HCT116 (cell line): ENCODE measurements around the gene FAH. TPM values are rescaled to one million over a fixed set of nuclear protein-coding genes. Genes with fewer than 3 reads are reported as not detected.

ENCODE experiments used
- ATAC-seq: fragments of 200-7000 bp; cut with Tn5 transposase; 2 replicates; pipeline ENCODE4 v1.9.1; 2020; ENCODE audit warnings: mild to moderate bottlenecking, moderate library complexity
- BruUV-seq: library from RNA; stranded (reverse); fragments of 400-500 nt; replicated peaks from 2 replicates; lab custom pipeline; 2021; lab: Mats Ljungman, UMichigan
- CTCF ChIA-PET: fragments of 300-600 bp; sonication (Branson Sonifier 250); formaldehyde crosslinking; loops from one replicate; lab custom pipeline; 2021; ENCODE audit warnings: antibody characterized with exemption; lab: Charles Lee
- POLR2A ChIA-PET: fragments of 300-600, 350-600 bp; sonication (Branson Sonifier 250); formaldehyde crosslinking; loops from one replicate; lab custom pipeline; 2021; ENCODE audit warnings: antibody characterized with exemption; lab: Charles Lee
- RAD21 ChIA-PET, 2 experiments: fragments of 300-600 bp; sonication (Branson Sonifier 250); formaldehyde crosslinking; loops; one replicate each; lab custom pipeline; 2023; ENCODE audit warnings: low total read pairs in 2 of 2; ENCODE audit not compliant: uncharacterized antibody in 2 of 2, unreplicated experiment in 2 of 2, low non-redundant PET in 1 of 2; lab: Charles Lee
- DNase-seq: peaks from one replicate; pipeline ENCODE4 v3.0.0-alpha.2; 2010; ENCODE audit warnings: low read depth, low spot score
- H2AFZ ChIP-seq: fragments of 200-600 bp; shearing (Covaris generic), sonication (generic); 2 replicates; pipeline ENCODE4 v1.6.1; 2017; ENCODE audit warnings: low read depth, mixed run types, mixed read lengths, antibody characterized with exemption, low read length; ENCODE audit not compliant: poor library complexity, severe bottlenecking
- H3K27ac ChIP-seq: 2 replicates; pipeline ENCODE4 v1.5.1; 2012; ENCODE audit warnings: low read depth, low read length
- H3K27me3 ChIP-seq: fragments of 200-600 bp; sonication (generic); 2 replicates; pipeline ENCODE4 v1.6.1; 2016; ENCODE audit warnings: mixed run types, low read length, mixed read lengths; ENCODE audit not compliant: insufficient read depth
- H3K36me3 ChIP-seq, 2 experiments: fragments of 200-500 bp in 1 of 2; fragments of 200-600 bp in 1 of 2; sonication (Bioruptor generic) in 1 of 2; sonication (generic) in 1 of 2; 2 replicates each; pipeline versions ENCODE4 v1.5.1 to v1.6.1; 2014 to 2016; ENCODE audit warnings: low read length in 2 of 2, inconsistent platforms in 1 of 2, mixed read lengths in 1 of 2, mixed run types in 1 of 2; ENCODE audit not compliant: insufficient read depth in 2 of 2, control insufficient read depth in 1 of 2
- H3K4me1 ChIP-seq, 2 experiments: fragments of 200-600 bp in 1 of 2; sonication (generic) in 1 of 2; 2 replicates each; pipeline versions ENCODE4 v1.5.1 to v1.6.1; 2012 to 2017; ENCODE audit warnings: low read length in 2 of 2, inconsistent platforms in 1 of 2, mild to moderate bottlenecking in 1 of 2, mixed read lengths in 1 of 2, mixed run types in 1 of 2, moderate library complexity in 1 of 2; ENCODE audit not compliant: insufficient read depth in 2 of 2, control insufficient read depth in 1 of 2
- H3K4me2 ChIP-seq: fragments of 200-600 bp; sonication (generic); 2 replicates; pipeline ENCODE4 v1.6.1; 2017; ENCODE audit warnings: mixed run types, low read length, mixed read lengths
- H3K4me3 ChIP-seq, 2 experiments: fragments of 200-600 bp in 1 of 2; sonication (generic) in 1 of 2; replicated peaks in 1 of 2; 2 replicates each; pipeline ENCODE4 v1.5.1; 2011 to 2016; ENCODE audit warnings: low read length in 2 of 2, control low read depth in 1 of 2, low read depth in 1 of 2, mild to moderate bottlenecking in 1 of 2, mixed read lengths in 1 of 2, mixed run types in 1 of 2
- H3K79me2 ChIP-seq: fragments of 200-600 bp; sonication (generic); 2 replicates; pipeline ENCODE4 v1.6.1; 2017; ENCODE audit warnings: mild to moderate bottlenecking, mixed run types, low read length, moderate library complexity, mixed read lengths; ENCODE audit not compliant: insufficient read depth
- H3K9ac ChIP-seq: fragments of 200-600 bp; sonication (generic); 2 replicates; pipeline ENCODE4 v1.6.1; 2016; ENCODE audit warnings: low read length, mixed read lengths
- H3K9me2 ChIP-seq: fragments of 200-600 bp; sonication (generic), shearing (Covaris generic); 2 replicates; pipeline ENCODE4 v1.6.1; 2017; ENCODE audit warnings: mixed run types, mild to moderate bottlenecking, moderate library complexity; ENCODE audit not compliant: insufficient read depth
- H3K9me3 ChIP-seq, 2 experiments: fragments of 200-500 bp in 1 of 2; fragments of 200-600 bp in 1 of 2; sonication (Bioruptor generic) in 1 of 2; sonication (generic) in 1 of 2; 2 replicates each; pipeline ENCODE4 v1.6.1; 2014 to 2017; ENCODE audit warnings: low read length in 2 of 2, mixed read lengths in 2 of 2, inconsistent platforms in 1 of 2, low read depth in 1 of 2, mild to moderate bottlenecking in 1 of 2, mixed run types in 1 of 2, moderate library complexity in 1 of 2; ENCODE audit not compliant: control insufficient read depth in 1 of 2, insufficient read depth in 1 of 2
- H4K20me1 ChIP-seq: fragments of 200-600 bp; sonication (generic), shearing (Covaris generic); 2 replicates; pipeline ENCODE4 v1.6.1; 2017; ENCODE audit warnings: mixed run types, mild to moderate bottlenecking, moderate library complexity; ENCODE audit not compliant: insufficient read depth
- ATF3 ChIP-seq: IDR thresholded peaks from 2 replicates; pipeline ENCODE4 v1.6.1; 2012
- CEBPB ChIP-seq: IDR thresholded peaks from 2 replicates; pipeline ENCODE4 v1.6.1; 2012; ENCODE audit warnings: low read depth
- CTCF ChIP-seq, 3 experiments: fragments of 200-600 bp in 1 of 3; sonication (generic) in 1 of 3; IDR thresholded peaks in 2 of 3; conservative IDR thresholded peaks in 1 of 3; 2 replicates each; pipeline ENCODE4 v1.5.1; 2012 to 2017; ENCODE audit warnings: low read depth in 2 of 3, low read length in 2 of 3, antibody characterized with exemption in 1 of 3, borderline replicate concordance in 1 of 3, control low read depth in 1 of 3, mild to moderate bottlenecking in 1 of 3, mixed read lengths in 1 of 3, mixed run types in 1 of 3, moderate library complexity in 1 of 3; ENCODE audit not compliant: insufficient read depth in 1 of 3
- EGR1 ChIP-seq: IDR thresholded peaks from 2 replicates; pipeline ENCODE4 v1.6.1; 2012; ENCODE audit warnings: low read depth
- EZH2phosphoT487 ChIP-seq: fragments of 200-600 bp; IDR thresholded peaks from 2 replicates; pipeline ENCODE4 v1.6.1; 2018; ENCODE audit warnings: antibody characterized with exemption, borderline replicate concordance
- FOSL1 ChIP-seq: IDR thresholded peaks from 2 replicates; pipeline ENCODE4 v1.6.1; 2012; ENCODE audit warnings: low read depth
- POLR2A ChIP-seq: IDR thresholded peaks from 2 replicates; pipeline ENCODE4 v1.7.0; 2011; ENCODE audit warnings: borderline replicate concordance; ENCODE audit not compliant: insufficient read depth, insufficient read length; ENCODE audit errors: extremely low read depth
- POLR2AphosphoS5 ChIP-seq: IDR thresholded peaks from 2 replicates; pipeline ENCODE4 v1.6.1; 2011; ENCODE audit warnings: mild to moderate bottlenecking, low read depth, low read length, moderate library complexity
- RAD21 ChIP-seq: IDR thresholded peaks from 2 replicates; pipeline ENCODE4 v1.6.1; 2012; ENCODE audit warnings: low read depth, mild to moderate bottlenecking
- SIN3A ChIP-seq: IDR thresholded peaks from 2 replicates; pipeline ENCODE4 v1.6.1; 2012; ENCODE audit warnings: low read depth
- SP1 ChIP-seq: IDR thresholded peaks from 2 replicates; pipeline ENCODE4 v1.6.1; 2012; ENCODE audit warnings: low read depth
- SRF ChIP-seq: IDR thresholded peaks from 2 replicates; pipeline ENCODE4 v1.6.1; 2012; ENCODE audit warnings: low read depth
- YY1 ChIP-seq: IDR thresholded peaks from 2 replicates; pipeline ENCODE4 v1.6.1; 2011; ENCODE audit warnings: low read length, low read depth, moderate library complexity, mild to moderate bottlenecking; ENCODE audit not compliant: insufficient replicate concordance; ENCODE audit errors: extremely low read depth
- ZBTB33 ChIP-seq: IDR thresholded peaks from 2 replicates; pipeline ENCODE4 v1.6.1; 2011; ENCODE audit warnings: mild to moderate bottlenecking, low read length, moderate library complexity; ENCODE audit not compliant: insufficient replicate concordance; ENCODE audit errors: extremely low read depth
- ZFX ChIP-seq: fragments of 450-650 bp; IDR thresholded peaks from 2 replicates; pipeline ENCODE4 v1.6.1; 2017
- intact Hi-C: fragments of 100-400 bp; cut with micrococcal nuclease; formaldehyde crosslinking; loops from 2 replicates; pipeline ENCODE4 v1.10.0; 2022
- total RNA-seq: library from RNA; stranded (reverse); gene quantifications from one replicate; pipeline ENCODE4 v1.2.1, GENCODE V29; 2021; ENCODE audit not compliant: unreplicated experiment

Gene FAH
- total RNA-seq, 1 experiment from 2014 or later, result 20.0 TPM

- H3K9me2 ChIP-seq, result no peaks in the 10 kb centered on the region
- H3K9me3 ChIP-seq, result no peaks in the 10 kb centered on the region
- no peak overlapping the region for H3K27ac ChIP-seq
- no peaks in the 10 kb centered on the region for H3K79me2 ChIP-seq
- DNase-seq, result no peak
- BruUV-seq, result no TSS peak
- no peak for TF ChIP-seq SIN3A
- TF ChIP-seq RAD21, result no peak
- TF ChIP-seq EGR1, result no peak
- no peak for TF ChIP-seq POLR2AphosphoS5
- TF ChIP-seq FOSL1, result no peak
- TF ChIP-seq YY1, result no peak
- no peak for TF ChIP-seq SRF
- no peak for TF ChIP-seq CEBPB
- H4K20me1 ChIP-seq, result no peaks in the 10 kb centered on the region
- H3K27me3 ChIP-seq, result no peaks in the 10 kb centered on the region
- ChIA-PET CTCF (no interaction called here), POLR2A (no interaction called here), RAD21 (no interaction called here)
- no peak overlapping the region for H3K9ac ChIP-seq
- no peak overlapping the region for H2AFZ ChIP-seq
- 0 out of 4 replicates have a peak, but pooled peaks cover 0 to 6% of the 10 kb centered on the region in 2 experiments for H3K4me1 ChIP-seq
- no peak overlapping the region for H3K4me2 ChIP-seq
- intact Hi-C loops, result no loop called here
- no peak for ATAC-seq
- H3K4me3 ChIP-seq, result no peak overlapping the region
- H3K36me3 ChIP-seq, result peaks cover 0 to 2% of the 10 kb centered on the region in 2 experiments; a peak in 1 of 4 replicates
These were observed 33.8 kb downstream of the FAH start for GRCh38 chr15:80186597-80186996.

- RAD21 ChIA-PET, result no interaction called here
- POLR2A ChIA-PET, result no interaction called here
- H3K79me2 ChIP-seq, result no peaks in the 10 kb centered on the region
- H3K4me3 ChIP-seq, result no peak overlapping the region
- H3K4me2 ChIP-seq, result no peak overlapping the region
- no peaks in the 10 kb centered on the region for H3K9me3 ChIP-seq
- intact Hi-C loops, result no loop called here
- ATAC-seq (no peak), DNase-seq (no peak)
- no peak for TF ChIP-seq EZH2phosphoT487
- TF ChIP-seq ZFX, result no peak
- TF ChIP-seq ZBTB33, result no peak
- TF ChIP-seq POLR2AphosphoS5, result no peak
- no peak for TF ChIP-seq CTCF (IDR thresholded peaks at IDR 0.05 in 2 of 3, conservative IDR thresholded peaks at IDR 0.05 in 1 of 3; ENCODE audit: borderline replicate concordance in 1 of 3, insufficient read depth in 1 of 3, low read depth in 2 of 3, low read length in 2 of 3)
- TF ChIP-seq SRF, result no peak
- no peak for TF ChIP-seq ATF3
- TF ChIP-seq FOSL1, result no peak
- no peak for TF ChIP-seq EGR1
- TF ChIP-seq POLR2A, result no peak
- no peak for TF ChIP-seq SP1
- no peak for TF ChIP-seq YY1
- H3K9ac ChIP-seq, result no peak overlapping the region
- peaks cover 0 to 2% of the 10 kb centered on the region in 2 experiments; a peak in 1 of 4 replicates for H3K36me3 ChIP-seq
- no peaks in the 10 kb centered on the region for H3K9me2 ChIP-seq
- no TSS peak for BruUV-seq
- CTCF ChIA-PET, result no interaction called here
- H3K4me1 ChIP-seq, result 0 out of 4 replicates have a peak, but pooled peaks cover 0 to 6% of the 10 kb centered on the region in 2 experiments
- no peak overlapping the region for H3K27ac ChIP-seq
- H2AFZ ChIP-seq, result no peak overlapping the region
- H3K27me3 ChIP-seq, result no peaks in the 10 kb centered on the region
- no peaks in the 10 kb centered on the region for H4K20me1 ChIP-seq
These were observed 35.5 kb downstream of the FAH start for GRCh38 chr15:80188251-80188650.
